A549 (cell line): ENCODE results near the gene OR4F15.

Source experiments
- CEBPB ChIP-seq, 2 experiments: fragments of >200 bp in 1 of 2; sonication (Bioruptor Twin) in 1 of 2; formaldehyde crosslinking in 1 of 2; IDR thresholded peaks; 2 replicates each; pipeline ENCODE4 v1.6.1; 2012 to 2016
- CHD2 ChIP-seq: fragments of 150-350 bp; IDR thresholded peaks from 2 replicates; pipeline ENCODE4 v1.6.1; 2014; ENCODE audit warnings: low read length; ENCODE audit not compliant: partially characterized antibody
- EP300 ChIP-seq, 2 experiments: fragments of >200 bp; sonication (Bioruptor Twin); formaldehyde crosslinking; IDR thresholded peaks; 2 replicates in 1 of 2; 3 replicates in 1 of 2; pipeline ENCODE4 v1.6.1; 2016 to 2017
- HEYL ChIP-seq: fragments of 250-450 bp; sonication (Bioruptor Pico); IDR thresholded peaks from 2 replicates; pipeline ENCODE4 v1.8.0; 2021; ENCODE audit warnings: mild to moderate bottlenecking, moderate library complexity
- MAX ChIP-seq: IDR thresholded peaks from 2 replicates; pipeline ENCODE4 v1.6.1; 2012
- MYC ChIP-seq: IDR thresholded peaks from 2 replicates; pipeline ENCODE4 v1.6.1; 2012; ENCODE audit warnings: mild to moderate bottlenecking, inconsistent platforms, low read length, improper control_type of control experiment, borderline replicate concordance
- POLR2A ChIP-seq: IDR thresholded peaks from 2 replicates; pipeline ENCODE4 v1.6.1; 2012; ENCODE audit warnings: mild to moderate bottlenecking, low read length
- POLR2AphosphoS2 ChIP-seq: conservative IDR thresholded peaks from 2 replicates; pipeline ENCODE4 v1.6.1; 2012; ENCODE audit warnings: low read length, improper control_type of control experiment, inconsistent platforms
- RCOR1 ChIP-seq: fragments of 150-350 bp; IDR thresholded peaks from 2 replicates; pipeline ENCODE4 v1.6.1; 2014; ENCODE audit warnings: antibody characterized with exemption, low read length, low read depth
- SMC3 ChIP-seq: fragments of >200 bp; sonication (Bioruptor Twin); formaldehyde crosslinking; IDR thresholded peaks from 3 replicates; pipeline ENCODE4 v1.6.1; 2018; ENCODE audit warnings: inconsistent platforms
- ZNF302 ChIP-seq: fragments of 250-450 bp; sonication (Bioruptor Pico); IDR thresholded peaks from 2 replicates; pipeline ENCODE4 v1.9.0; 2021; ENCODE audit warnings: inconsistent platforms, mild to moderate bottlenecking, moderate library complexity
- TF ChIP-seq, protein P1 (sequence below): fragments of >200 bp; sonication (Bioruptor Twin); formaldehyde crosslinking; IDR thresholded peaks from 3 replicates; pipeline ENCODE4 v1.5.1; 2016
- TF ChIP-seq, protein P2 (sequence below): fragments of >200 bp; sonication (Bioruptor Twin); formaldehyde crosslinking; IDR thresholded peaks from 2 replicates; pipeline ENCODE4 v1.6.1; 2016

GRCh38 chr15:101805605-101806345 is 6.2 kb upstream of the OR4F15 start:
- TF ChIP-seq POLR2A (no peak), EP300 (IDR thresholded peaks at IDR 0.05) (no peak), CEBPB (IDR thresholded peaks at IDR 0.05) (no peak), MYC (no peak), SMC3 (no peak), CHD2 (no peak), MAX (no peak), ZNF302 (CRISPR knock-in tag) (no peak), HEYL (CRISPR knock-in tag) (no peak), RCOR1 (no peak), POLR2AphosphoS2 (no peak)
- TF ChIP-seq, protein P1, sequence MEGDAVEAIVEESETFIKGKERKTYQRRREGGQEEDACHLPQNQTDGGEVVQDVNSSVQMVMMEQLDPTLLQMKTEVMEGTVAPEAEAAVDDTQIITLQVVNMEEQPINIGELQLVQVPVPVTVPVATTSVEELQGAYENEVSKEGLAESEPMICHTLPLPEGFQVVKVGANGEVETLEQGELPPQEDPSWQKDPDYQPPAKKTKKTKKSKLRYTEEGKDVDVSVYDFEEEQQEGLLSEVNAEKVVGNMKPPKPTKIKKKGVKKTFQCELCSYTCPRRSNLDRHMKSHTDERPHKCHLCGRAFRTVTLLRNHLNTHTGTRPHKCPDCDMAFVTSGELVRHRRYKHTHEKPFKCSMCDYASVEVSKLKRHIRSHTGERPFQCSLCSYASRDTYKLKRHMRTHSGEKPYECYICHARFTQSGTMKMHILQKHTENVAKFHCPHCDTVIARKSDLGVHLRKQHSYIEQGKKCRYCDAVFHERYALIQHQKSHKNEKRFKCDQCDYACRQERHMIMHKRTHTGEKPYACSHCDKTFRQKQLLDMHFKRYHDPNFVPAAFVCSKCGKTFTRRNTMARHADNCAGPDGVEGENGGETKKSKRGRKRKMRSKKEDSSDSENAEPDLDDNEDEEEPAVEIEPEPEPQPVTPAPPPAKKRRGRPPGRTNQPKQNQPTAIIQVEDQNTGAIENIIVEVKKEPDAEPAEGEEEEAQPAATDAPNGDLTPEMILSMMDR: no peak
- TF ChIP-seq, protein P2, sequence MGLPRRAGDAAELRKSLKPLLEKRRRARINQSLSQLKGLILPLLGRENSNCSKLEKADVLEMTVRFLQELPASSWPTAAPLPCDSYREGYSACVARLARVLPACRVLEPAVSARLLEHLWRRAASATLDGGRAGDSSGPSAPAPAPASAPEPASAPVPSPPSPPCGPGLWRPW: no peak
